Kidney epithelial cell (primary cell): ENCODE measurements around the gene SERPINC1. TPM values are rescaled to one million over a fixed set of nuclear protein-coding genes. Genes with fewer than 3 reads are reported as not detected.

Experiments used
- DNase-seq: peaks from one replicate; pipeline ENCODE4 v3.0.0-alpha.2; 2010; ENCODE audit warnings: low read depth
- H3K27me3 ChIP-seq: 2 replicates; pipeline ENCODE4 v1.6.0; 2011; ENCODE audit warnings: low read length; ENCODE audit not compliant: control insufficient read depth, insufficient read depth
- H3K36me3 ChIP-seq: 2 replicates; pipeline ENCODE4 v1.5.1; 2011; ENCODE audit warnings: low read length; ENCODE audit not compliant: control insufficient read depth, insufficient read depth
- H3K4me3 ChIP-seq: 2 replicates; pipeline ENCODE4 v1.5.1; 2011; ENCODE audit warnings: low read depth, mild to moderate bottlenecking, control low read depth, low read length
- total RNA-seq: library from RNA; depleted of rRNA; stranded (reverse); fragments of >200 nt; gene quantifications from 2 replicates; pipeline ENCODE4 v1.2.3, GENCODE V29; 2015
- TF ChIP-seq, protein P1 (sequence below): IDR thresholded peaks from 2 replicates; pipeline ENCODE4 v1.5.1; 2011; ENCODE audit warnings: mild to moderate bottlenecking, moderate library complexity, low read length, control low read depth, inconsistent platforms; ENCODE audit not compliant: insufficient read depth, poor library complexity, severe bottlenecking

Gene SERPINC1
- total RNA-seq, 1 donor from 2014 or later, result 0.25 TPM

DNA sequence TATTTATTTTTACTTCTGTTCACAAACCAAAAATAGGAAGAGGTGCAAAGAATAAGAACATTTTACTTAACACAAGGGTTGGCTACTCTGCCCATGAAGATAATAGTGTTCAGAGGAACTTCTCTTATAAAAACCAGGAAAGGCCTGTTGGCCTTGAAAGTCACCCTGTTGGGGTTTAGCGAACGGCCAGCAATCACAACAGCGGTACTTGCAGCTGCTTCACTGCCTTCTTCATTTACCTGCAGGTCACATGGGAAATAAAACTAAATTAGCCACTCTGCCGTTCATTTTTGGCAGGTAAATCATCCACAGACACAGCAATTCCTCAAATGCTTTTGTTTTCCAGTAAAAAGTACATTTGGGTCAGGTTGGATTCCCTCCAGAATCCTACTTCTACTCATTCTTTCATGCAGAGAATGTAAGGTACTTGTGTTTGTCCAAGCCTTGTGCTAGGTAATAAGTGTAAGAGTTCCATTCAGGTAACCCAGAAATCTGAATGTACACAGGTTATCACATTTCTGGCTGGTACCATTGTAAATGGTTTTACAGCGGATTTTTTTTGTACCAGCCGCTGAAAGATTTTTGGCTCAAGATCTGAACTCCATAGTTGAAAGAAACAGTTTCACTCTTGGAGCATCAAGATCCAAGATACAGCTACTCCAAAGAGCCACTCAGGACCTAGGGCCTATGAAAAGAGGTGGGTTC is 13.1 kb downstream of the SERPINC1 start:
- Histone ChIP-seq H3K36me3 (no peaks in the 10 kb centered on the region), H3K27me3 (no peaks in the 10 kb centered on the region), H3K4me3 (no peak overlapping the region)
- DNase-seq, result no peak
- TF ChIP-seq, protein P1, sequence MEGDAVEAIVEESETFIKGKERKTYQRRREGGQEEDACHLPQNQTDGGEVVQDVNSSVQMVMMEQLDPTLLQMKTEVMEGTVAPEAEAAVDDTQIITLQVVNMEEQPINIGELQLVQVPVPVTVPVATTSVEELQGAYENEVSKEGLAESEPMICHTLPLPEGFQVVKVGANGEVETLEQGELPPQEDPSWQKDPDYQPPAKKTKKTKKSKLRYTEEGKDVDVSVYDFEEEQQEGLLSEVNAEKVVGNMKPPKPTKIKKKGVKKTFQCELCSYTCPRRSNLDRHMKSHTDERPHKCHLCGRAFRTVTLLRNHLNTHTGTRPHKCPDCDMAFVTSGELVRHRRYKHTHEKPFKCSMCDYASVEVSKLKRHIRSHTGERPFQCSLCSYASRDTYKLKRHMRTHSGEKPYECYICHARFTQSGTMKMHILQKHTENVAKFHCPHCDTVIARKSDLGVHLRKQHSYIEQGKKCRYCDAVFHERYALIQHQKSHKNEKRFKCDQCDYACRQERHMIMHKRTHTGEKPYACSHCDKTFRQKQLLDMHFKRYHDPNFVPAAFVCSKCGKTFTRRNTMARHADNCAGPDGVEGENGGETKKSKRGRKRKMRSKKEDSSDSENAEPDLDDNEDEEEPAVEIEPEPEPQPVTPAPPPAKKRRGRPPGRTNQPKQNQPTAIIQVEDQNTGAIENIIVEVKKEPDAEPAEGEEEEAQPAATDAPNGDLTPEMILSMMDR, result no peak

GRCh38 chr1:173900992-173901391 is 16.1 kb downstream of the SERPINC1 start:
- DNase-seq, result no peak
- no peak overlapping the region for H3K4me3 ChIP-seq
- H3K36me3 ChIP-seq, result no peaks in the 10 kb centered on the region
- no peaks in the 10 kb centered on the region for H3K27me3 ChIP-seq
- TF ChIP-seq, protein P1, result no peak

DNA sequence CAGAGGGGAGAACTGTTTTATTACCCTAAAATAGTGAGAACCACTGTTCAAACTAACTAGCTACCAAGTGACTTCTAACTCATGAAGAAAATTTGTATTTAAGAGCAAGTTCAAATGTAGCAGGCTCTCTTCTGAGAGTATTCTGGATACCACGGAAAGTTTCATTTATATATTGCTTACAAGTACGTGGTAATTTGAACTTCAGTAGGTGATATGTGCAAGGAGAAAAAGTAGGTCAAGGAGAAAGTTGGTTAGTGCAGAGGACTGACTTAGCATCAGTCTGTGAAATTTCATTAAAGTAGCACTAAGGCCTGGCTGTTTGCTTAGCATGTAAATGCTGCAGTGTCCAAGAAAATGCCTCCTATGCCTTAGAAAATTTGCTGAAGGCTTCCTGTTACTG is 16.7 kb downstream of the SERPINC1 start:
- no peak overlapping the region for H3K4me3 ChIP-seq
- TF ChIP-seq, protein P1, result no peak
- no peaks in the 10 kb centered on the region for H3K27me3 ChIP-seq
- DNase-seq, result no peak
- H3K36me3 ChIP-seq, result no peaks in the 10 kb centered on the region

DNA sequence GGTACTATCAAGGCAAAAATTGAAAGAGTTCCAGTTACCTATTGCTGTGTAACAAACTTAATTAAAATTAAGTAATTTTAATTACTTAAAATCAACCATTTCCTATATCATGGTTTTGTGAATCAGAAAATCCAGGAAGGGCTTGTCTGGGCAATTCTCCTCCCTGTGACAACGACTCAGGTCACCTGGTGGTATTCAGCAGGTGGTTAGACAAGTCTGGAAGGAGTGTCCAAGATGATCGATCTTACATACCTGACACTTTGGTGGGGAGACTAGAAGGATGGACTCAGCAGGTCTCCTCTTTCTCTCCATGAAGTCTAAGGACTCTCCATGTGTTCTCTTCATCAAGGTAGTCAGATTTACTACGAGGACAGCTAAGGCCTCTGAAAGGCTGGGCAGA is 22.9 kb downstream of the SERPINC1 start:
- DNase-seq, result no peak
- Histone ChIP-seq H3K27me3 (no peaks in the 10 kb centered on the region), H3K4me3 (no peak overlapping the region), H3K36me3 (no peaks in the 10 kb centered on the region)
- TF ChIP-seq, protein P1, result no peak

GRCh38 chr1:173893611-173894010 is 23.5 kb downstream of the SERPINC1 start:
- TF ChIP-seq, protein P1, result no peak
- H3K36me3 ChIP-seq, result no peaks in the 10 kb centered on the region
- DNase-seq, result no peak
- H3K4me3 ChIP-seq, result no peak overlapping the region
- H3K27me3 ChIP-seq, result no peaks in the 10 kb centered on the region

DNA sequence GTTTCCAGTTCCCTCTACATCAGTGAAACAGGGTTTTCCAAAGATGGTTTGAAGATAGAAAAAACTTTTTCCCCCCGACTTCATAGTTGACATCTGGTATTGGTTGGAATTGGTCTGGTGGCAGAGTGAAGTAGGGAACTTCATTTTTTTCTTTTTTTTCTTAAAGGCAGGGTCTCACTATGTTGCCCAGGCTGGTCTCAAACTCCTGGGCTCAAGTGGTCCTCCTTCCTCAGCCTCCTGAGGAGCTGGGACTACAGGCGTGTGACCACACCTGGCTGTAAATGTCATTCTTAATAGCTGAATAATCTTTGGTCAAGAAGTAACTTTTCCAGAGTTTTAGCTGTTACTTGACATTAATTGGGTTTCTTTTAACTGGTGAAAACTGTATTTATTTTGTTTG is 27.2 kb downstream of the SERPINC1 start:
- TF ChIP-seq, protein P1, result no peak
- Histone ChIP-seq H3K36me3 (peaks cover 1% of the 10 kb centered on the region), H3K27me3 (no peaks in the 10 kb centered on the region), H3K4me3 (no peak overlapping the region)
- DNase-seq, result no peak
